Panc1 (cell line): ENCODE measurements around the gene EQTN.

Experiments used
- CTCF ChIP-seq: fragments of 450-650 bp; IDR thresholded peaks from 2 replicates; pipeline ENCODE4 v1.5.1; 2017; ENCODE audit warnings: mild to moderate bottlenecking
- POLR2AphosphoS5 ChIP-seq: IDR thresholded peaks from 2 replicates; pipeline ENCODE4 v1.6.1; 2012; ENCODE audit warnings: mild to moderate bottlenecking, low read depth, low read length, moderate library complexity
- REST ChIP-seq, 2 experiments: IDR thresholded peaks; 2 replicates each; pipeline ENCODE4 v1.6.1; 2011 to 2012; ENCODE audit warnings: low read depth in 2 of 2, control low read depth in 1 of 2, low read length in 1 of 2, mild to moderate bottlenecking in 1 of 2, moderate library complexity in 1 of 2; ENCODE audit not compliant: insufficient read depth in 1 of 2
- SIN3A ChIP-seq: IDR thresholded peaks from 2 replicates; pipeline ENCODE4 v1.6.1; 2012; ENCODE audit warnings: low read depth, mild to moderate bottlenecking, low read length, moderate library complexity, borderline replicate concordance; ENCODE audit not compliant: insufficient read depth

GRCh38 chr9:27337236-27337635 lies 40.3 kb upstream of the EQTN start:
- no peak for TF ChIP-seq CTCF
- no peak for TF ChIP-seq POLR2AphosphoS5
- TF ChIP-seq SIN3A, result no peak
- no peak for TF ChIP-seq REST (IDR thresholded peaks at IDR 0.05; ENCODE audit: insufficient read depth in 1 of 2, low read depth in 2 of 2, low read length in 1 of 2)
